KOPT-K1 (cell line): ENCODE measurements around the gene TOB2.

Experiments used
- H3K27ac ChIP-seq: fragments of 200-600 bp; sonication (generic); 2 replicates; pipeline ENCODE4 v1.5.1; 2016; ENCODE audit warnings: antibody characterized with exemption, mild to moderate bottlenecking, low read depth, low read length; ENCODE audit not compliant: poor library complexity, severe bottlenecking
- H3K36me3 ChIP-seq: fragments of 200-600 bp; sonication (generic); 2 replicates; pipeline ENCODE4 v1.5.1; 2017; ENCODE audit warnings: antibody characterized with exemption, mild to moderate bottlenecking, low read length, moderate library complexity; ENCODE audit not compliant: insufficient read depth
- H3K9me3 ChIP-seq: fragments of 200-600 bp; sonication (generic); 2 replicates; pipeline ENCODE4 v1.5.1; 2017; ENCODE audit warnings: antibody characterized with exemption, low read length, mild to moderate bottlenecking; ENCODE audit not compliant: insufficient read depth, poor library complexity, severe bottlenecking

TOB2 gene

GRCh38 chr22:41395531-41396240 lies 50.9 kb downstream of the TOB2 start:
- no peaks in the 10 kb centered on the region for H3K9me3 ChIP-seq
- H3K36me3 ChIP-seq = peaks cover 13% of the 10 kb centered on the region; the same call in 1 of the 2 replicates
- no peak overlapping the region for H3K27ac ChIP-seq

GRCh38 chr22:41394012-41394356 lies 52.6 kb downstream of the TOB2 start:
- Histone ChIP-seq H3K36me3 (peaks cover 13% of the 10 kb centered on the region; the same call in 1 of the 2 replicates), H3K9me3 (no peaks in the 10 kb centered on the region), H3K27ac (no peak overlapping the region)

- Histone ChIP-seq H3K27ac (no peak overlapping the region), H3K9me3 (no peaks in the 10 kb centered on the region), H3K36me3 (no peaks in the 10 kb centered on the region)
Measured at GRCh38 chr22:41387341-41387740, 59.3 kb downstream of the TOB2 start.

- no peaks in the 10 kb centered on the region for H3K9me3 ChIP-seq
- no peak overlapping the region for H3K27ac ChIP-seq
Measured at GRCh38 chr22:41384128-41384527, 62.5 kb downstream of the TOB2 start.

More at GRCh38 chr22:41384128-41384527, 62.5 kb downstream of the TOB2 start:
- H3K36me3 ChIP-seq = no peaks in the 10 kb centered on the region
